22Rv1 (cell line): ENCODE measurements around the gene PLAC1.

Experiments used
- ZFX ChIP-seq: fragments of 450-650 bp; IDR thresholded peaks from 2 replicates; pipeline ENCODE4 v1.6.1; 2017; ENCODE audit warnings: antibody characterized with exemption, borderline replicate concordance
- TF ChIP-seq, protein P1 (sequence below): fragments of 450-650 bp; IDR thresholded peaks from 2 replicates; pipeline ENCODE4 v1.5.1; 2017; ENCODE audit warnings: mild to moderate bottlenecking

DNA sequence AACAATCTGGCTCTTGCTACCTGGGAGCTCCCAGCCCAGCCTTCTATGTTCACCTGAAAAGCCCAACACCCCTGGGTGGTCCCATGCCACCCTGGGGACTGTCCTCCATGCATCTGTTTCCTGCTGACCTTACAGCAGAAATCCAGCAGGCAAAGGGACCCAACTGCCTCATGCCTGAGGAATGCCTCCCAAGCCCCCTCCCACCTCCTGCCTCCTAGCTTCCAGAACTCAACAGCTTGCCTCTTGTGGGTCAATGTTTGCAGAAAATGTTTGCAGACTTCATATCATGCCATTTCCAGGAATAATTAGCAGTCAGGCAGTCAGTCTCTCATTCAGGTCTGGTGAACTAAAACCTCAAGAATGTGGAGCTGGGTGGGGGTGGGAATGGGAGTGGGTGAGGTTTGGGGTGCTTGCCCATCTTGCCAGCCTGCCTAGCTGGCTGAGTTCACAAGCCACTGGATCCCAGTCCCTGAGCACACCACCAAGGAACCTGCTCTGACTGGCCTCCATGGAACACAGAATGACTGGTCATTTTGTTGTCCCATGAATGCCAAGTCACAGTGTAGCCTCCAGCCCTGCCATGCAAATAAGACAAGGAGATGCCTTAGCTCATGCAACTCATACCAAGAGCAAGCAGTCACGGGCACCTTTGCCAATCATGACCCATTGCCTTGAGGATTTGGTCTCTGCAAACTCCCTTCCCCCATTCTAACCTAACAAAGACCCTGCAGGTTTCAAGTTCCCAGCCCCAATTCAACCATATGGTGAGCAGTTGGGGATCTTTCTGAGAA, 12.1 kb upstream of the PLAC1 start:
- TF ChIP-seq, protein P1, sequence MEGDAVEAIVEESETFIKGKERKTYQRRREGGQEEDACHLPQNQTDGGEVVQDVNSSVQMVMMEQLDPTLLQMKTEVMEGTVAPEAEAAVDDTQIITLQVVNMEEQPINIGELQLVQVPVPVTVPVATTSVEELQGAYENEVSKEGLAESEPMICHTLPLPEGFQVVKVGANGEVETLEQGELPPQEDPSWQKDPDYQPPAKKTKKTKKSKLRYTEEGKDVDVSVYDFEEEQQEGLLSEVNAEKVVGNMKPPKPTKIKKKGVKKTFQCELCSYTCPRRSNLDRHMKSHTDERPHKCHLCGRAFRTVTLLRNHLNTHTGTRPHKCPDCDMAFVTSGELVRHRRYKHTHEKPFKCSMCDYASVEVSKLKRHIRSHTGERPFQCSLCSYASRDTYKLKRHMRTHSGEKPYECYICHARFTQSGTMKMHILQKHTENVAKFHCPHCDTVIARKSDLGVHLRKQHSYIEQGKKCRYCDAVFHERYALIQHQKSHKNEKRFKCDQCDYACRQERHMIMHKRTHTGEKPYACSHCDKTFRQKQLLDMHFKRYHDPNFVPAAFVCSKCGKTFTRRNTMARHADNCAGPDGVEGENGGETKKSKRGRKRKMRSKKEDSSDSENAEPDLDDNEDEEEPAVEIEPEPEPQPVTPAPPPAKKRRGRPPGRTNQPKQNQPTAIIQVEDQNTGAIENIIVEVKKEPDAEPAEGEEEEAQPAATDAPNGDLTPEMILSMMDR: no peak
- no peak for TF ChIP-seq ZFX
